Stimulated activated CD4-positive, alpha-beta T cell treated with anti-CD3 and anti-CD28 coated beads, Interleukin-15, amount 100 ng/mL, for 24 hours (primary cell): Measurements from ENCODE around the gene CSNK1D.

Source experiments
- DNase-seq: peaks from one replicate; pipeline ENCODE4 v3.0.0-alpha.2; 2020

Gene CSNK1D

DNA sequence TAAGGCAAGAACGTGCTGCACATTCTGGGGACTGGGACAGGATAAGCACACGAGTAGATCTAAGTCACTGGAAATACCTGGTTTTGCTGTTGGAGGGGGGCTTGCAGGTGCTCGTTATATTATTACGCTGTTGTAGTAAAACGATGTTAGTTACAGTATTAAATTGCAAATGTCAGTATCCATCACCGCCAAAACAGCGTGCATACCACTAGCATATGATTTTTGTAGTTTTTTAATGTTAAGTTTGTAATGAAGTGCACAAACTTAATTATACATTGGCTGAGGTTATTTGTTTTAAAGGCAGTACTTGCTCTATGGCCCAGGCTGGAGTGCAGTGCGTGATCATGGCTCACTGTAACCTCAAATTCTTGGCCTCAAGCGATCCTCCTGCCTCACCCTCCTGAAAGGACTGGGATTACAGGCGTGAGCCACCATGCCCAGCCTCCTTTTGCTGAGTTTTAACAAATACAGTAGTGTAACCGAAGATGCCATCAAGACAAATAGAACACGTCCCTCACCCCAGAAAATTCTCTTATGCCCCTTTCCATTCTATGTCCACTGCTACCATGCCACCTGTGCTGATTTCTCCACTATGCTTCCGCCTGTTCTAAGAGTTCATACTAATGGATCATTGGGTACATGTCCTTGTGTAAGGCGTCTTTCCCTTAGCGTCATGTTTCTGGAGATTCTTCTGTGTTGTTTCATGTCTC is 20.7 kb upstream of the CSNK1D start:
- no peak for DNase-seq

DNA sequence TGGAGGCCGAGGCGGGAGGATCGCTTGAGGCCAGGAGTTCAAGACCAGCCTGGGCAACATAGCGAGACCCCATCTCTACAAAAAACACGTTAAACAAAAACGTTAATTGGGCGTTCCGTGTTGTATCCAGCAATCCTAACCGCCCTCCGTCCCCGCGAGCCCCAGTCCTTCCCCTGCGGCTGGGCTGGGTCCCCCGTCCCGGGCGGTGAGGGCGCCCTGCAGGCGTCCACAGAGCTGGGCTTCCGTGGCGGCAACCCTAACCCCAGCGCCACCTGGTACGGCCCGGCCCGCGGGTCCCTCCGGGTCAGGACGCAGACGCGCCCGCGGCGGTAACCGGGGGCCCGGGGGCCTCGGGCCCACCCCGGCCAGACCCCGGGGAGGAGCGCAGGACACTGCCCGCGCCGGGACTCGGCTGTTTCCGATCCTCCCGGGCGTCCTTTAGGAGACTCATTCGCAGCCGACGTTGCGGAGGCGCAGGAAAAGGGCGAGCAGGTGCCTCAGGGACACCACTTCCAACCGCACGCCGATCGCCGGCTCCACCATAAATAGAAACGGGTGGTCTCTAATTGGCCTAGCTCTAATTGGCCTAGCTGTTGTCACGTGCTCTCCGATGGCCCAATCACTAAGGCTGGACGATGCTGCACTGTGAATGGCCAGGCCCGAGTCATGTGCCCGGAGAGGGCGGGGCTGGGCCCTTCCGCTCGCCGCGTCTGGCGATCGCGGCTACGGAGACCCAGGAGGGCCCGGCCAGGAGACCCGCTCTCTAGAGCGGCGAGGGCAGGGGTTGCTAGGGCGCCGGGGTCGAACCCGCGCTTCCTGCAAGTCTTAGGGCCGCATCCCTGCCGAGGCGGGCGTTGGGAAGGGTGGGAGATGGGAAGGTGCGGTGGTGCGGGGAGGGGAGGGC is 19.0 kb upstream of the CSNK1D start:
- peak; percentile 95 for DNase-seq

DNA sequence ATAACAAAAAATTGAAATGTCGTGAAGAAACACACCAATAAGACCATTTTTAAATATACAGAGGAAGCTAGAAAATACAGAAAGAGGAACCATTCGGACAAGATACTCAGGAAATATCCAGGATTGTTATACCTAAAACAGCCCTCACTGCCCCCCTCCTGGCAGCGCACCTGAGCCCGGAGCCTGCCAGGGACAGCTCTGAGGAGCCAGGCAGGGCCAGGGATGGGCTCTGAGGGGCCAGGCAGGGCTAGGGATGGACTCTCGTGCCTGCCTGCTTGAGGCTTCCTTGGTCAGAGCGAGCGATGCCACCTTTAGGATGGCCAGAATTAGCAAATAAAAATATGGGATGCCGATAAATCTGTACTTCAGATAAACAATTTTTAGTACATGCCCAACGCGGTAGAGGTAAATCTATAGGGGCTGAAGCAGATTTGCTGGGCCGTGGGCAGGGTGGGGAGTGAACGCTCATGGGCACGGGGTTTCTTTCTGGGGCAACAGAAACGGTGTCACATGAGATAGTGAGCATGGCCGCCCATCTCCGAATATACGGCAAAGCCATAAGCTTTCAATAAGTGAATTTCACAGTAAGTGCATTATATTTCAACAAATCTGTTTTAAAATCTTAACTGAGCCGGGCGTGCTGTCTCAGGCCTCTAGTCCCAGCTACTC is 18.2 kb upstream of the CSNK1D start:
- no peak for DNase-seq

DNA sequence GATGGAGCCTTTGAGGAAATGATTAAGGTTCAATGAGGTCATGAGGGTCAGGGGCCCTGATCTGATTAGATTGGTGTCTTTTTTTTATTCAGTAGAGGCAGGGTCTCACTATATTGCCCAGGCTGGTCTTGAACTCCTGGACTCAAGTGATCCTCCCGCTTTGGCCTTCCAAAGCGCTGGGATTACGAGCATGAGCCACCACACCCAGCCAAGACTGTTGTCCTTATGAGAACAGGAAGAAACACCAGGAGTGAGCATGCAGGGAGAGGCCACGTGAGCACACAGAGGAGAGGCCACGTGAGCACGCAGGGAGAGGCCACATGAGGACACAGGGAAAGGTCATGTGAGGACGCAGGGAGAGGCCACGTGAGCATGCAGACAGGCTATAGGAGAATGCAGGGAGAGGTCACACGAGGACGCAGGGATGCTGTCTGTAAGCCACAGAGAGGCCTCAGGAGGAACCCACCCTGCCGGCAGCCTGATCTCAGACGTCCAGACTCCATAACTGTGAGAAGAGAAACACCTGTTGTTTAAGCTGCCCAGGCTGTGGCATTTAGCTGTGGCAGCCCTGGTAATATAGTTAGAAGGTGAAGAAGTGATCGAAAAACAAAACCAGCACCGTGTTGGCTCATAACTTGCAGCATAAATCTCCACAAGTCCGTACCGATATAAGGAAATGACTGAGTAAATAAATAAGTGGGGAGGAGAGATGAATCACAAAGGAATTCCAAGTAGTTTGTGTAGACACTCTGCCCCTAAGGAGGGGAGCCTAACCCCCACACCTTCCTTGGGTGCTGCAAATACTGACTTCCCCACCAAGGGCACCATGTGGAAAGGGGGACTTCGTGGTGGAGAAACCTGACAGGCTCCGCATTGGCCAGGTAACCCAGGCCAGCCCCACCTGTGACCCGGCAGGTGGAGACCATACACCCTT is 14.6 kb upstream of the CSNK1D start:
- no peak for DNase-seq

GRCh38 chr17:82287013-82287867 is 13.7 kb upstream of the CSNK1D start:
- no peak for DNase-seq

- no peak for DNase-seq
These were observed 11.6 kb upstream of the CSNK1D start for GRCh38 chr17:82285141-82285540.

DNA sequence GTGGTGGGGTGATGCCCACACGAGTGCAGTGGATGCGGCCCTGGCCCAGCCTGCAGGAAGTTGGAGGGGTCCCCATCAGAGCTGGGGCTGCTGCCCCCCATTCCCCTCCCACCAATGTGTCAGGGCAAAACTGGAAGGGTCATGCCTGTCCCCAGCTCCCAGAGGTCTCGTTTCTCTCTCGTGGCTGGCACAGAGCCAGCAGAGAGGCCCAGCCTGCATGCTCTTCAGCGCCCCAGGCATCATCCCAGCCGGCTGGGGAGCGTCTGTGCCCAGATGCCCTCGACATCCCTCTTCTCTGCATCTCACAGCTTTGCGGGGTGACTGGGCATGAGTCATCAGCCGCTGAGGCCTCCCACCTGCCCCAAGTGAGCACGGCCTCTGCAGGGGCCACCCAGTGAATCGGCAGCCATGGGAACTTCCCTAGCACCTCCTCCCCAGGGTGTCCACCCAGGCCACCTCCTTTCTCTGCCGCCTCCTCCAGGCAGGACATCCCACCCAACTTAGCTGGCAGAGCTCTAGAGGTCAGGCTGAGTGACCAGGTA is 9.8 kb upstream of the CSNK1D start:
- peak; percentile 77 for DNase-seq

- DNase-seq, result no peak
These were observed 9.0 kb upstream of the CSNK1D start for GRCh38 chr17:82282239-82283207.

- DNase-seq, result peak; percentile 74
These were observed 8.2 kb upstream of the CSNK1D start for GRCh38 chr17:82281502-82282238.

DNA sequence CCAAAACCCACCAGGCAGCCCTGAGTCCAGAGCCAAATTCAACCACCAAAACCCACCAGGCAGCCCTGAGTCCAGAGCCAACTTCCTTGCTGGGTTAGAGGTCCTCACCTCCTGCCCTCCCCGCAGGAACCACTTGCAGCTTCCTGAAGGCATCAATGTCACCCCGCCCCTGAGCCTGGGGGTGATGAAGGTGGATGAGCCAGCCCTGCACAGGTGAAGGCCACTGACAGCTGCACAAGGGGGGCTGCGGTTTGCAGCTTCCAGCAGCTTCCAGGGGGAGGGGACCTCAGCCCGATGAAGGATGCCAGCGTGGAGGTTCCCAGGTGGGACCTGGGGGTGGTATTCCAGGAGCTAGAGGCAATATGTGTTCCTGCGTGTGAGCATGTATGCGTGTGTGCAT is 7.6 kb upstream of the CSNK1D start:
- no peak for DNase-seq

DNA sequence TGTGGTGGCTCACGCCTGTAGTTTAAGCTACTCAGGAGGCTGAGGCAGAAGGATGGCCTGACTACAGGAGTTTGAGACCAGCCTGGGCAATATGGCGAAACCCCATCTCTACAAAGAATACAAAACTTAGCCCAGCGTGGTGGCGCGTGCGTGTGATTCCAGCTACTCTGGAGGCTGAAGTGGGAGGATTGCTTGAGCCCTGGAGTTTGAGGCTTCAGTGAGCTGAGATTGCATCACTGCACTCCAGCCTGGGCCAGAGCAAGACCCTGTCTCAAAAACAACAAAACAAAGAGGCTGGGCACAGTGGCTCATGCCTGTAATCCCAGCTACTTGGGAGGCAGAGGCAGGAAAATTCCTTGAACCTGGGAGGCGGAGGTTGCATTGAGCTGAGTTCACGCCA is 7.0 kb upstream of the CSNK1D start:
- no peak for DNase-seq

DNA sequence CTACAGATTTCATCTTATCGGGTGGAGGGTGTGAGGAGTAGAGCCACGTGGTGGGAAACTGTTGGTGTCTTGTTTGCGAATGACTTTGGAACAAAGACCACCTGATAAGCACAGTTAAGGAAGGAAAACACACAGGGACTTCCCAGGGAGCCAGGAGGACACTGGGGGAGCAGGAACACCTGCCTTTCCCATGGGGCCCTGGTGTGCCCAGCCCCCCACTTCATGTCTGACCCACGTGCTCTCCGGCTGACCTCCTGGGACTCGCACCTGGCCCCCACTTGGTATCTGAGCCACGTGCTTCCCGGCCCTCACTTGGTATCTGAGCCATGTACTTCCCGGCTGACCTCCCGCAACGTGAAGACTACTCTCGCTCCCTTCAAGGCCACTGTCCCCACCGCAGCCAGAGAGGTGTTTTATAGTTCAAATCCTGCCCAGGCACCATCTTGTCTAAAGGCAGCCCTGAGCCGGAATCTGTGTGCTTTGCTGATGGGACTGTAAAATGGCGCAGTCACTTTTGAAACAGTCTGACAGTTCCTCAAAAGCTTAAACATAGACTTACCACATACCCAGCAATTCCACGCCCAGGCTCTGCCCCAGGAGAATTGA is 5.4 kb upstream of the CSNK1D start:
- no peak for DNase-seq

DNA sequence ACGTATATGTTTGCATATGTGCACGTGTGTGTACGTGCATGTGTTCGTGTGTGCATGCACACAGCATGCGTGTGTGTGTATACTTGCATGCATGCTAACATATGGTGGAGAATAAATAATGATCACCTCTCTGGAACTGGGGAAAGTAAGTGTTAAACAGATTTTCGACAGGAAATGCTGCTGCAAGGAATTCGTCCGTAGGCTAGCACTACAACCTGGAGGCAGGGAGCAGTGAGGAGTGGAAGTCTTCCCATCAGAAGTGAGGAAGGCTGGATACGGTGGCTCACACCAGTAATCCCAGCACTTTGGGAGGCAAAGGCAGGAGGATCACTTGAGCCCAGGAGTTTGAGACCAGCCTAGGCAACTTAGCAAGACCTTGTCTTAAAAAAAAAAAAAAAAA is 4.8 kb upstream of the CSNK1D start:
- DNase-seq, result no peak

DNA sequence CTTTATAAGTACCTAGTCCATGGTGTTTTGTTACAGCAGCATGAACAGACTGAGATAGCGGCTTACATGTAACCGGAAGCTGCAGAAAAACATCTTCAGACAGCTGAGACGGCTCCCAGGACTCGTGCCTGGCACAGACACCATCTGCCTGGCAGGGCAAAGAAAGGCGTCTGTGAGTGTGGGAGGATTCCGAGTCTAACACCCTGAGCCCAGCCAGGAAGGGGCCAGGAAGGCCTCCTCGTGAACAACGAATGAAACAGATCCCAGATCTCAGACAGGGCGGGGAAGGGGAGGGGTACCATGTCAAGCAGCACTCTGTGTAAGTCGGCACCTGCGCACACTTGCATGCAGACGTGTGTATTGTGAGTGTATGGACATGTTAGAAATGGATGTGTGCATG is 4.4 kb upstream of the CSNK1D start:
- no peak for DNase-seq

DNA sequence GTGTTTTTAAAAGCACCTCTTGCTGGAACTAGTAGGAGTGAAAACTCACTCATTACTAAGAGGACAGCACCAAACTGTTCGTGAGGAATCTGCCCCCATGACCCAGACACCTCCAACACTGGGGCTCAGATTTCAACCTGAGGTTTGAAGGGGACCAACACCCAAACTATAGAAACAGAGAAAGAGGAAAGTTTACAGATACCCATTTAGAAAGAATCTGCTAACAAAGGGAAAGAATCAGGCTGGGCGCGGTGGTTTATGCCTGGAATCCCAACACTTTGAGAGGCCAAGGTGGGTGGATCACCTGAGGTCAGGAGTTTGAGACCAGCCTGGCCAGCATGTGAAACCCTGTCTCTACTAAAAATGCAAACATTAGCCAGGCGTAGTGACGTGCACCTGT is 3.4 kb upstream of the CSNK1D start:
- no peak for DNase-seq

DNA sequence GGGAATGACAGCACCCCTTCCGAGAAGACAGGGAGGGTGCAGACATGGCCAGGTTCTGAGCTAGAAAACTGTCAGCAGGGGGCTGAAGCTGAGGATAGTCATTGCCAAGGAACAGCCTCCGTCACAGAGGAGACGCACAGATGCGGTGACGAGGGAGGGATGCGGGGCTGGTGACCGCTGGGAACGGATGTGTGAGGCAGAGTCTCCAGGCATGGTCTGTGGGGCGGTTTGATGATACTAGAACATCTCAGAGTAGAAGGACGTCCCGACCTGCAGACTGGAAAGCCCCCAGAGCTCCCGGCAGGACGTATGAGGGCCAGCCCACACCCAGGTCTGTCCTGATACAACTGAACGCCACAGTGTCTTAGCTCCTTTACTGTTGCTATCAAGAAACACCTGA is 1.8 kb upstream of the CSNK1D start:
- no peak for DNase-seq

- DNase-seq, result no peak
These were observed 877 bp upstream of the CSNK1D start for GRCh38 chr17:82274134-82275020.
